ENCODE results near the gene IL1RAP. TPM values are rescaled to one million over a fixed set of nuclear protein-coding genes. Genes with fewer than 3 reads are reported as not detected.

IL1RAP gene
- total and polyA plus RNA-seq, 2 experiments from 2014 or later = 14.6 to 46.5 TPM

- H3K9me2 ChIP-seq (replicated peaks; ENCODE audit: insufficient read depth) = no peaks in the 10 kb centered on the region
- no peak overlapping the region for H3K4me2 ChIP-seq
- H3K4me3 ChIP-seq = no peak overlapping the region
- no peak overlapping the region for H3K27ac ChIP-seq
- H4K20me1 ChIP-seq (ENCODE audit: insufficient read depth, poor library complexity, severe bottlenecking) = no peaks in the 10 kb centered on the region
- H3K79me2 ChIP-seq = no peaks in the 10 kb centered on the region
- WGBS (ENCODE audit: low lambda C conversion rate, missing lambda C conversion rate) = 88% methylated on average over 4 of the region's 4 CpGs
- H3K9me3 ChIP-seq (ENCODE audit: low read depth) = no peaks in the 10 kb centered on the region
- TF ChIP-seq EZH2phosphoT487 (IDR thresholded peaks at IDR 0.05; ENCODE audit: low read depth, severe bottlenecking, unreplicated experiment) (no peak), CTCF (IDR thresholded peaks at IDR 0.05; ENCODE audit: poor library complexity) (no peak), EZH2 (IDR thresholded peaks at IDR 0.05; ENCODE audit: borderline replicate concordance) (no peak)
- H2AFZ ChIP-seq = no peak overlapping the region
- no peaks in the 10 kb centered on the region for H3K4me1 ChIP-seq (ENCODE audit: insufficient read depth)
- no peaks in the 10 kb centered on the region for H3K36me3 ChIP-seq (replicated peaks; ENCODE audit: insufficient read depth, low read depth)
- no peak for DNase-seq (ENCODE audit: low spot score)
- H3K27me3 ChIP-seq = no peaks in the 10 kb centered on the region
Observed at GRCh38 chr3:190608850-190609589, 95.1 kb downstream of the IL1RAP start.

GRCh38 chr3:190614226-190615059, 100.6 kb downstream of the IL1RAP start:
- no peaks in the 10 kb centered on the region for H3K9me2 ChIP-seq (replicated peaks; ENCODE audit: insufficient read depth)
- WGBS (ENCODE audit: low lambda C conversion rate, missing lambda C conversion rate) = 57% methylated on average over 11 of the region's 11 CpGs
- H3K4me2 ChIP-seq = no peak overlapping the region
- no peaks in the 10 kb centered on the region for H3K27me3 ChIP-seq
- H4K20me1 ChIP-seq (ENCODE audit: insufficient read depth, poor library complexity, severe bottlenecking) = no peaks in the 10 kb centered on the region
- H3K4me3 ChIP-seq = no peak overlapping the region
- H3K4me1 ChIP-seq (ENCODE audit: insufficient read depth) = peaks cover 8% of the 10 kb centered on the region
- no peak overlapping the region for H2AFZ ChIP-seq
- TF ChIP-seq EZH2 (IDR thresholded peaks at IDR 0.05; ENCODE audit: borderline replicate concordance) (no peak), CTCF (IDR thresholded peaks at IDR 0.05; ENCODE audit: poor library complexity) (no peak), EZH2phosphoT487 (IDR thresholded peaks at IDR 0.05; ENCODE audit: low read depth, severe bottlenecking, unreplicated experiment) (no peak)
- DNase-seq (ENCODE audit: low spot score) = no peak
- H3K36me3 ChIP-seq (replicated peaks; ENCODE audit: insufficient read depth, low read depth) = no peaks in the 10 kb centered on the region
- H3K79me2 ChIP-seq = no peaks in the 10 kb centered on the region
- no peak overlapping the region for H3K27ac ChIP-seq
- H3K9me3 ChIP-seq (ENCODE audit: low read depth) = no peaks in the 10 kb centered on the region

- peaks cover 8% of the 10 kb centered on the region for H3K4me1 ChIP-seq (ENCODE audit: insufficient read depth)
- H3K9me3 ChIP-seq (ENCODE audit: low read depth) = no peaks in the 10 kb centered on the region
- H3K9me2 ChIP-seq (replicated peaks; ENCODE audit: insufficient read depth) = no peaks in the 10 kb centered on the region
- no peaks in the 10 kb centered on the region for H3K79me2 ChIP-seq
- no peak for DNase-seq (ENCODE audit: low spot score)
- no peaks in the 10 kb centered on the region for H3K36me3 ChIP-seq (replicated peaks; ENCODE audit: insufficient read depth, low read depth)
- H3K4me2 ChIP-seq = no peak overlapping the region
- no peaks in the 10 kb centered on the region for H3K27me3 ChIP-seq
- 62% methylated on average over 1 of the region's 1 CpG for WGBS (ENCODE audit: low lambda C conversion rate, missing lambda C conversion rate)
- H3K27ac ChIP-seq = peak overlapping the region; percentile 3
- no peak overlapping the region for H2AFZ ChIP-seq
- TF ChIP-seq EZH2phosphoT487 (IDR thresholded peaks at IDR 0.05; ENCODE audit: low read depth, severe bottlenecking, unreplicated experiment) = no peak
- no peak for TF ChIP-seq EZH2 (IDR thresholded peaks at IDR 0.05; ENCODE audit: borderline replicate concordance)
- no peak for TF ChIP-seq CTCF (IDR thresholded peaks at IDR 0.05; ENCODE audit: poor library complexity)
- no peak overlapping the region for H3K4me3 ChIP-seq
- H4K20me1 ChIP-seq (ENCODE audit: insufficient read depth, poor library complexity, severe bottlenecking) = no peaks in the 10 kb centered on the region
Observed at GRCh38 chr3:190615060-190615384, 101.1 kb downstream of the IL1RAP start.

Data from hepatocyte (in vitro differentiated cells).